GM18498 (cell line): Measurements from ENCODE around the gene BMX.

Experiments
- ATAC-seq: cut with Tn5 transposase; IDR thresholded peaks from one replicate; pipeline ENCODE4 v1.9.1; 2021; ENCODE audit warnings: mild to moderate bottlenecking, moderate library complexity; ENCODE audit not compliant: unreplicated experiment

BMX gene

DNA sequence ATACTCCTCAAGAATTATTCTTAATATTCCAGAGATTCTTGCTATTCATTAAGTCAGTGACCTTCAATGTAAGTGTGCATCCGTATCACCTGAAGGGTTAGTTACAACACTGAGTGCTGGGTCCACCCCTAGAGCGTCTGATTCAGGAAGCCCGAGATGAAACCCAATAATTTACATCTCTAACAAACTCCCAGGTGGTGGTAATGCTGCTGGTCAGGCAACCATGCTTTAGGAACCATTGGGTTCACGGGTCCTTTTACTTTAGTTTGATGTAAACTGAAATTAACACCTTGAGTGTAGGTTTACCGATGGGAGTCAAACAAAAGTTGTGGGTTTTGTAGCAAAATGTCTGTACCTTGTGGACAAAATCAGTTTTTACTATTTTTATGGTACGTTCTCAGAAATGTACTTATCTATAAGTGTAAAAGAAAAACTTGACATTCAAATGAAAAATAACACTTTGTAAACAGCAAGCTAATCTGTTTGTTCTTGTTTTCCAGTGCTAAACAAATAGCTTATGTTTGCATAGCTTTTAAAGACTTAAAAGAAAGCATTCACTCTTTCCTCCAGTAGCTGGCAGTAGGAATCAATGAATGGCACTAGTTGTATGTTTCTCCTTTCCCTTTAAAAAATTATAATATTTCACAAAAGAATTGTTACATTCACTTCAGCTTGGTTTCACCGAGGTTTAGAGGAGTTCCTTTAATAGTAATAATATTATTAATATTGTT is 67.4 kb downstream of the BMX start:
- no peak for ATAC-seq

DNA sequence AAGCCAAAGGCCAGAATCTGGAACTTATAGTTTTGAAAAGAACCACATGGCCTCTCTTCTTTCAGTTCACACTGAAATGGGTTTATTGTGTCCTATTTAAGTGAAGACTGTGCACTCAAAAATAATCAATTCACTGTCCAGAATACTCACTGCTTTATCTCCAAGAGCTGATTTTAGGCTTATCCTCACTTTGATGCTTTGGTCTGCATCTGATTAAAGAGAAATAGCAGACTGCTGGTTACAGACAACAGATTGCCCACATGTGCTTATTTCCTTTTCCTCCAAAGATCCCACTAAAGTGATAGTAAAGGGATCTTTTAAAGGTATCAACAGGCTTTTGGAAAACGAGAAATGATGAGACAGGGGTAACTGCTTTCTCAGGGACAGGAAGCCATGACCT is 69.5 kb downstream of the BMX start:
- no peak for ATAC-seq

DNA sequence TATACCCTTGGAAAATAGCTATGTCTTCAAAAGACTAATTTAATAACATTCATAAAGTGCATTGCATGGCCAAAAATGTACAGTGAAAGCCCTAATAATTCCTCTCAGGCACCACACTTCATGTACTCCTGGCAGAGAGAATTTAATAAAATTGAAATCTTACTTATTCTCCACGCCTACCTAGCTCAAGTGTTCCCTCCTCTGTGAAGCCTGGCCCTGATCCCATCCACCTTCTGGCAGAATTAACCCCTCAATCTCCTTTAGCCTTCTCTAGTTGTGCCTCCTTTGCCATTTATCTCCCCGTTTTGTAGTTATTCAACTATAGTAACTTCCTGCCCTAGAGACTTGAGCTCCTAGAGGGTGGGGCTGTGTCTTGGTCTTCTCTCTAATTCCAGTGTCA is 73.4 kb downstream of the BMX start:
- ATAC-seq, result no peak

DNA sequence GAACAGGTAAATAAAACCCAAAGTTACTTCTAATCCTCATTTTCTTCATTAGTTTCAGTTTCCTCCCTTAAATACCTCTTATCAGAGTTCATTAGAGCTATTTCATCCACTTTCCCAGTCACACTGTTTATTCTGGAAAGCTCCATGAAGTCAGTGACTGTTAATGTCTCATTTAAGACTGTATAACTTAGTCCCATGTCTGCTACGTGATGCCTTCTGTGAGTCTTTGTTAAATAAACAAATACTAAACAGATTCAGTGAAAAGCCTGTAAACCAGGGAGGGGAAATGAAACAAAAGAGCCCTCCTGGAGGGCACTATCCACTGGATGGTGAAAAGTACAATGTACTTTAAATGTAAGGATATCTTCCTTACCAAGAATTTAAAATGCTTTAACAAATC is 75.4 kb downstream of the BMX start:
- no peak for ATAC-seq

DNA sequence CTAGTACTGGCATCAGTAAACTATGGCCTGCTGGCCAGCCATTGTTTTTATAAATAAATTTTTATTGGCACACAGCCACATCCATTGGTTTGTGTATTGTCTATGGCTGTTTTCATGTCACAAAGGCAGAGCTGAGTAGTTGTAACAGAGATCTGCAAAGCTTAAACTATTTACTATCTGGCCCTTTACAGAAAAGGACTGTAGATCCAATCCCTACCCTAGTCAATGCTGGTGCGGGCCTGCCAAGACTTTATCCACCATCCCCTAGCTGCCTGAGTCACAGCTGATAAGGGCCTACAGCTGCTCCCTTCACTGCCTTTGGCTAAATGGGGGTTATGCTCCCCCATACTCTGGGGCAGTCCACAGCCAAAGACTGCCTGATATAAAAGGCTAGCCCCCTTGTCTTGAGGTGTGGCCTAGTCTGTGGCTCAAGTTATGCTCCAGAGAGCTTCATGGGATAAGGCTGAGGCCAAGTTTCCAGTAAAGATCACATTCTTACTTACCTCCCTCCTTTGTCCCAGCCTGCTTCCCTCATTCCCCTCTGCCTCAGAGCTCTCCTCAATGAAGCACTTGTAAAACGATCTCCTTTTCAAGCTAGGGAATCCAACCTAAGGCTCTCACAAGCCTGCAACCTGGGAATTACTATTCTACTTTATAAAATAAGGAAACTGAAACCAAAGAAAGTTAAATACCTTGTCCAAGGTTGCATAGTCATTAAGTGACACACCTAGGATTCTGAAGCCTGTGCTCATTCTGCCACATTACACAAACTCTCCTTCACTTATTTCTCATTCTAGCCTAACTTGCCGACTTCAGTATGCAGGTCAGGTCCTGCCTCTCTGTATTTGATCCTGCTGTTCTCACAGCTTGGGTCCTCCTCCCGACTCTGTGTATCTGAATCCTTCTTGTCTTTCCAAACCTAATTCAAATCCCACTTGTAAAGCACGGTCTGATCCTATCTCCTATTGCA is 79.5 kb downstream of the BMX start:
- no peak for ATAC-seq

DNA sequence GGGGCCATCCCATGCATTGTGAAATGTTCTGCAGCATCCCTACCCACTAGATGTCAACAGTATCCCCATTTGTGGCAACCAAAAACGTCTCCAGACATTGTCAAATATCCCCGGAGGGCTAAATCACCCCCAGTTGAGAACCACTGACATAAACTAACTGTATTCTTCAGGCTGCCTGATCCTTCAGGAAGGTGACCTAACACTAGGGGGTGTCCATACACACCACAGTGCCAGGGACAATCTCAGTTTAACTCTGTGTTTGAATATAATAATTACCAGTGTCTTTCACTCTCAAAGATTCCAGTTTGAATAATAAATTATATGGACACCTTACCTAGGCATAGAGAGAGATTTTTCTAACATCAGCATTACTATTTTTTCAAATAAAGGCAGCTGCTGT is 93.8 kb downstream of the BMX start:
- no peak for ATAC-seq

DNA sequence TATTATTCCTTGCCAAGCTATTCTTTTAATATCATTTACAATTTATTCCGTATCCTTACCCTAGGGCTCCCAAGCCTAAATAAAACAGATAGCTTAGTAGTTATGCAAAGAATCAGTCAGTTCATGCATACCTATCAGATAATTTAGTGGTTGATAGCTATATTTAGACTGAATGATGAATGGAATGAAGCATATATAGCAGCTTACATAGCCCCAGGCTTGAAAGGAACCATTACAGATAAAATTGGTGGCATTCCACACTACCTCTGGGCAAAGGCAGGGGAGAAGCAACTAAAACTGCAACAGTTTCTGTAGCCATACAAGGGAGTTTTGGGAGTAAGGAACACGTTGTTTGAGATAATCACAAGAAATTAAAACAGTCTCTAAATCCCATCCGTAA is 97.4 kb downstream of the BMX start:
- ATAC-seq, result no peak

DNA sequence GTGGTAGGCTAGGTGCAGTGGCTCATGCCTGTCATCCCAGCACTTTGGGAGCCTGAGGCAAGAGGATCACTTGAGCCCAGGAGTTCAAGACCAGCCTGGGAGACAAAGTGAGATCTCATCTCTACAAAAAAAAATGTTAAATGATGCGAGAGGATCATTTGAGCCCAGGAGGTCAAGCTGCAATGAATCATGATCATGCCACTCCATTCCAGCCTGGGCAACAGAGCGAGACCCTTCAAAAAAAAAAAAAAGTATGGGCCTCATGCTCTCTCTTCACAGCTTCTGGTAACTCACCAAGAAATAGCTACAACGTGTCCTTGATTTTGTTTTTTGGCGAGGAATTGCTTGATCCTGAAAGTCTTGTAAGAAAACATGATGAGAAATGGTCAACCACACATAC is 98.9 kb downstream of the BMX start:
- no peak for ATAC-seq

DNA sequence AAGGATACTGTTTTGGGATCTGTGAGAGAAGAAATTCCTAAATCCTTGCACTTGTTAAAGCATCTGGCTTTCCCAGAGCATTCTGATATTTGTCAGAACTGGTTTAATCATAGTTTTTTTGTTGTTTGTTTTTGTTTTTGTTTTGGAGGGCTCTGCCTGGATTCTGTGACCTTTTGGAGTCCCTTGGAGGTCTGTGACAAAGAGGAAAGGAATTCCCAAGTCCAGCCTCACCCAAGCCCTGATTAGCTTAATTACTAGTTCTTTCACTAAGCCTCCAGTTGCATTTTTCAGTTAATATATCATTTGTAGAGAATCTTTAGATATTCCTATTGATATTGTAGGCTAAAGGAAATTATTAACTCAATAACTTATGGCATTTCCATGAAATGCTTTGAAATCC is 99.4 kb downstream of the BMX start:
- ATAC-seq, result no peak

DNA sequence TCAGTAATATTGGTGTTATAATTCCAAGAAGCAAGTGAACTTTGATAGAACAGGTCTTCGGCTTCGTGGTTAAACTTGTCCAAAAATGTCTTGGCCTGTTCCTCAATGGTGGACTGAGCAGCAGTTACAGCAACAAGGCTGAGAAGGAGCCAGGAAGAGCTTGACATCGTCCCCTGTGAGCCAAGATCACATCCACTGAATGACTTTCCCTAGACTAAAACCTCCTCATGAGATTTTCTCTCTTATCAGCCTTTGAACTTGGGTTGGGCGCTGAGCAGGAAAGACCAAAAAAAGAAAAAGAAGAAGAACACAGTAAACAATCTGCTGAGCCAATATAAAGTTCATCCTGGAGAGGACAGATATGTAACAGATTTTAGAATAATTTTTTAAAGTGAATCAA is 100.1 kb downstream of the BMX start, which contains the start of gene ACE2:
TSS of gene ACE2 (minus strand) at position 216 of the 400 bp plus-strand sequence. CDS start at position 167, 49 bp downstream.
- ATAC-seq, result no peak

DNA sequence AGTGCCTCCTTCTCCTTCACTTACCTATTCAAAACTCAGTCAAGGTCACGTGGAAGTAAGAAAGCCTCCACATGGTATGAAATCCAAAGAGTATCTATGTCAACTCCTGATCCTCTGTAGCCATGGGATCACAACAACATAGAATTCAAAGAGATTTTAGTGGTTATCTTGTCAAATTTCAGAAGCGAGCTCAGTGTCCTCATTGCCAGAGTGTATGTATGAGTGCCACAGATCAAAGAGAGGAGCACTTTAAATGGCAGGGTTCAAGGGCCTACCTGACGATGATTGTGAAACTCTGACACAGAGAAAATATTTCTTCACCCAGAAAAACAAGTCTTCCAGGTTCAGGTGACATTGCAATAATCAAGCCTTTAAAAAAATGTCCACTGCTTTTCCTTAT is 101.3 kb downstream of the BMX start:
- no peak for ATAC-seq

DNA sequence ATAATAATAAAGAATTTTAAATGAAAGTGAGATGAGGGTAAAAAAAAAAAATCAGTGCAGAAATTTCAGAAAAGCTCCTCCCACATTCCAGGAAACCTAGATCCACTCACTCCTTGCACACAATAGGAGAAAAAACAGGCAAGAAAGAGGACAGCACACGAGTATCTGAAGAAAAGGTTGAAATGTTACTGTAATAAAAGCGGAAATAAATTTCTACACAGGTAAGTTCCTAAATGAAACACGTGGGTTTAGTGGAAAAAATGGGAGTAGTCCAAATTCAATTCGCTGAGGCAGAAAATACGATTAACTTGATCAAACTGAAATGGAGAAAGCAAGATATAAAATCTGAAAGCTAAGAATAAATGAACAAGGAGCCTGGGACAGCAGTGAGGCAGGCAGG is 102.2 kb downstream of the BMX start:
- no peak for ATAC-seq

DNA sequence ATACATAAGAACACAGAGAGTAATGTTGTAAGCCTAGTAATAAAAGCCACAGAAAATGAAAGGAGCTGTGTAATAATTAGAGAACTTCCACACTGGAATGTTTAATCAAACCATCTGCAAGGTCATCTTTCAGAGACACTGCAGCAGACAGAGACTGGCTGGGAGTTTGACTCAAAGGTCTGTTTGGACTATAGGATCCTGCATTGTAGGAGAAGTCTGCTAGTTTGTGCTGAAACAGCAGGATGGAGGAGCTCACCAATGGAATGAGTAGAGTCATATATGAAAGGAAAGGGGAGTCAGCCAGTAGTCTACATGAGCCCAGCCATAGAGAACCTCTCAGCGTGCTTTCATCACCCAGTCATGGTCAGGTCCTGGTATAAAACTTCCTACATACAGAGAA is 104.6 kb downstream of the BMX start:
- no peak for ATAC-seq
